ENCODE measurements around the gene ZBTB7B.

ZBTB7B gene

DNA sequence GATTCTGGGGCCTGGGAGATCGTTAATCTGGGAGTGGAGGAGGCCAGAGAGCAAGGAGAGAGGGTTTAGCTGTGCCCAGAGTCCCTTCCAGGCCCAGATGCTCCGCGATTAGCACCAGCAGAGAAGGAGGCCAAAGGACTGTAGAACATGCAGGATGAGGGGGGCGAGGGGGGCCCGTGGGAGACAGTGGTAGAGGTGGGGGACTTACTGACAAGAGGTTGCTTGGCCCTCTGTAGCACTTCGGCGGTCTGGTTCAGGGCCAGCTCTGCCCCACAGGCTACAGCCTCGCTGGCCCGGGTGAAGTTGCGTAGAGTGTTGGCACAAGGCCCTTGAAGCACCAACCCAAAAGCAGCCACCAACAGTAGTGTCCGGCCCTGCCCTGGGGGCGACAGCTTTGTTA lies 30.3 kb downstream of the ZBTB7B start:
- Histone ChIP-seq H3K36me3 (replicated peaks; ENCODE audit: low read depth, low read length) (no peaks in the 10 kb centered on the region), H3K9me3 (ENCODE audit: insufficient read depth, low read length) (no peaks in the 10 kb centered on the region), H3K27me3 (ENCODE audit: low read depth, low read length) (peaks cover 15% of the 10 kb centered on the region), H3K4me1 (ENCODE audit: low read length) (no peaks in the 10 kb centered on the region), H3K9ac (ENCODE audit: low read length) (no peak overlapping the region), H3K4me2 (ENCODE audit: low read length) (no peak overlapping the region), H3K27ac (ENCODE audit: low read length) (no peak overlapping the region), H3K4me3 (ENCODE audit: low read length) (no peak overlapping the region), H4K20me1 (ENCODE audit: insufficient read depth, low read length) (no peaks in the 10 kb centered on the region), H3K79me2 (ENCODE audit: low read length) (no peaks in the 10 kb centered on the region), H2AFZ (ENCODE audit: low read depth, low read length) (no peak overlapping the region)
- TF ChIP-seq, protein P1, sequence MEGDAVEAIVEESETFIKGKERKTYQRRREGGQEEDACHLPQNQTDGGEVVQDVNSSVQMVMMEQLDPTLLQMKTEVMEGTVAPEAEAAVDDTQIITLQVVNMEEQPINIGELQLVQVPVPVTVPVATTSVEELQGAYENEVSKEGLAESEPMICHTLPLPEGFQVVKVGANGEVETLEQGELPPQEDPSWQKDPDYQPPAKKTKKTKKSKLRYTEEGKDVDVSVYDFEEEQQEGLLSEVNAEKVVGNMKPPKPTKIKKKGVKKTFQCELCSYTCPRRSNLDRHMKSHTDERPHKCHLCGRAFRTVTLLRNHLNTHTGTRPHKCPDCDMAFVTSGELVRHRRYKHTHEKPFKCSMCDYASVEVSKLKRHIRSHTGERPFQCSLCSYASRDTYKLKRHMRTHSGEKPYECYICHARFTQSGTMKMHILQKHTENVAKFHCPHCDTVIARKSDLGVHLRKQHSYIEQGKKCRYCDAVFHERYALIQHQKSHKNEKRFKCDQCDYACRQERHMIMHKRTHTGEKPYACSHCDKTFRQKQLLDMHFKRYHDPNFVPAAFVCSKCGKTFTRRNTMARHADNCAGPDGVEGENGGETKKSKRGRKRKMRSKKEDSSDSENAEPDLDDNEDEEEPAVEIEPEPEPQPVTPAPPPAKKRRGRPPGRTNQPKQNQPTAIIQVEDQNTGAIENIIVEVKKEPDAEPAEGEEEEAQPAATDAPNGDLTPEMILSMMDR (IDR thresholded peaks at IDR 0.05; ENCODE audit: low read depth, low read length), result no peak
- TF ChIP-seq EZH2phosphoT487 (IDR thresholded peaks at IDR 0.05; ENCODE audit: low read depth), result no peak

DNA sequence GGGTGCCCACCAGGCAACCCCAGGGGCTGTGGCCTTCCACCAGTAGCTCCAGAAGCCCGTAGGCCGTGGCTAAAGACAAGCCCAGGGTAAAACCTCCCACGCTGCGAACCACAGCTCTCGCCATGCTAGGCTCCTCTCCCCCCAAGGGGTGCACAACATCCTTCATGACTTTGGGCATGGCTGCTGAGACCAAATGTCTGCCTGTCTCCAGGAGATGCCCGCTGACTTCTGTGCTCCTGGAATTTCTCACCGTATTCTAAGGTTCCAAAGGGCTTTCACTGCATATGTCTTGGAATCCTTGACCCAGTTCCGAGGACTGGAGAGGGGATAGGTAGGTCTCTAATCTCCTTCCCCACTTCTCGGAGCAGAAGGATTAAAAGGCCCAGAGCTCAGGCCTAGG lies 30.9 kb downstream of the ZBTB7B start, which contains the start of the genes DCST1 and DCST2:
Gene DCST1 (plus strand): TSS at position 301 of the 400 bp plus-strand sequence. CDS start 213 bp downstream, outside the sequence.
Gene DCST2 (minus strand): TSS at position 258 of the 400 bp plus-strand sequence. CDS start 80 bp downstream, at position 178.
- Histone ChIP-seq H3K4me1 (ENCODE audit: low read length) (no peaks in the 10 kb centered on the region), H3K27ac (ENCODE audit: low read length) (no peak within 1 kb of the TSS), H3K4me3 (ENCODE audit: low read length) (no peak within 1 kb of the TSS), H3K9ac (ENCODE audit: low read length) (no peak within 1 kb of the TSS), H2AFZ (ENCODE audit: low read depth, low read length) (no peak within 1 kb of the TSS), H4K20me1 (ENCODE audit: insufficient read depth, low read length) (no peaks in the 10 kb centered on the region), H3K27me3 (ENCODE audit: low read depth, low read length) (peaks cover 21% of the 10 kb centered on the region), H3K36me3 (replicated peaks; ENCODE audit: low read depth, low read length) (no peaks in the 10 kb centered on the region), H3K4me2 (ENCODE audit: low read length) (no peak within 1 kb of the TSS), H3K9me3 (ENCODE audit: insufficient read depth, low read length) (no peaks in the 10 kb centered on the region), H3K79me2 (ENCODE audit: low read length) (no peaks in the 10 kb centered on the region)
- TF ChIP-seq, protein P1 (IDR thresholded peaks at IDR 0.05; ENCODE audit: low read depth, low read length), result no peak
- TF ChIP-seq EZH2phosphoT487 (IDR thresholded peaks at IDR 0.05; ENCODE audit: low read depth), result no peak

DNA sequence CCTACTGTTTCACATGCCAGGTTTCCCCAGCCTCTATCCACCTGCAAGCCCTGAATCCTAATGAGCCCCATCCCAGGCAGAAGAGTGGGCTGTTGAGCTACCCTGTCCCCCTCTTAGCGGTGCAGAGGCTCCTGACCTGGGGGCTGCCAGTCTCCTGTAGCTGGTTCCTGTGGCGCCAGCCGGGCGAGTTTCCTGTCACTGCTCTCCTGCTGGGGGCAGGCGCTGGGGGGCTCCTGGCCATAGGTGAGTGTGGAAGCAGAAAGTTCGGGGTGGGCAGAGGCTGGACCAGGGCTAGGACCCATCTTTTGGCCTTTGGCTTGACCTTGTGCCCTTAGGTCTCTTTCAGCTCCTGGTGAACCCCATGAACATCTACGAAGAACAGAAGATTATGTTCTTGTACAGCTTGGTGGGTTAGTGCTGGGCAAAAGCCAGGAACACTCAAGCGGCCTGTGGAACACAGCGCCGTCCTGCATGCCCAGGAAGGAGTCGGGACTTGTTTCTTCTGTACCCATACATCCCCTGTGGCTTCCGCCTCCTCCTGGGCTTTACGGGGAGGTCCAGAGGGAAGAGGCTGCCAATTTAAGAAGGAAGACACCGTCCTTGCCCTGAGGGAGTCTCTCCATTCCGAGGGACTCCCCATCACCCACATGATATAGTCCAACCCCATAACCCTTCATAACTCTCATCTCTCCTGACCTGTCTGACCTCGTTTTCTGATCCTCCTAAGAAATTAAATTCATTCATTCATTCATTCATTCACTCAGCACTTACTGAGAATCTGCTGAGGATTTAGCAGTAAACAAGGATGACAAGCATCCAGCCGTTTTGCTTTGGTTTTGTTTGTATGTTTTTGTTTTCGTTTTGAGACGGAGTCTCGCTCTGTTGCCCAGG lies 32.0 kb downstream of the ZBTB7B start:
- peaks cover 29% of the 10 kb centered on the region for H3K27me3 ChIP-seq (ENCODE audit: low read depth, low read length)
- no peak overlapping the region for H3K27ac ChIP-seq (ENCODE audit: low read length)
- no peak for TF ChIP-seq EZH2phosphoT487 (IDR thresholded peaks at IDR 0.05; ENCODE audit: low read depth)
- TF ChIP-seq, protein P1 (IDR thresholded peaks at IDR 0.05; ENCODE audit: low read depth, low read length), result no peak

DNA sequence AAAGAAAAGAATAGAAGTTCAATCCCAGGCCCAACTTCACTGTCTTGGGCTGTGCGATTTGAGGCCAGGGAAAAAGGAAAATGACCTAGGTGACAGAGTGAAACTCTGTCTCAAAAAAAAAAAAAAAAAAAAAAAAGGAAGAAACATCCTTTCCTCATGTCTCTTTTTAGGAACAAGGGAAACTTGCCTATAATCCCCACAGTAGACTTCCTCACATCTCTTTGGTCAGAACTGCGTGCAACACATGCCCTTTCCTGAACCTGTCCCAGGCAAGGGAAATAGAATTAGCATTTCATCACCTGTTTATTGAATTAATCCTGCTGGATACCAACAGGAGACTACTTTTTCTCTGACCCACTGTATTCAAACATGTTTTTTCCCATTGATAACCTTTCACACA lies 33.3 kb downstream of the ZBTB7B start:
- H3K4me3 ChIP-seq (ENCODE audit: low read length), result no peak overlapping the region
- H3K36me3 ChIP-seq (replicated peaks; ENCODE audit: low read depth, low read length), result no peaks in the 10 kb centered on the region
- no peak overlapping the region for H2AFZ ChIP-seq (ENCODE audit: low read depth, low read length)
- H3K9me3 ChIP-seq (ENCODE audit: insufficient read depth, low read length), result no peaks in the 10 kb centered on the region
- no peaks in the 10 kb centered on the region for H3K79me2 ChIP-seq (ENCODE audit: low read length)
- H3K4me2 ChIP-seq (ENCODE audit: low read length), result no peak overlapping the region
- H3K4me1 ChIP-seq (ENCODE audit: low read length), result no peaks in the 10 kb centered on the region
- peaks cover 29% of the 10 kb centered on the region for H3K27me3 ChIP-seq (ENCODE audit: low read depth, low read length)
- H3K9ac ChIP-seq (ENCODE audit: low read length), result no peak overlapping the region
- H4K20me1 ChIP-seq (ENCODE audit: insufficient read depth, low read length), result no peaks in the 10 kb centered on the region
- no peak for TF ChIP-seq EZH2phosphoT487 (IDR thresholded peaks at IDR 0.05; ENCODE audit: low read depth)
- TF ChIP-seq, protein P1 (IDR thresholded peaks at IDR 0.05; ENCODE audit: low read depth, low read length), result no peak
- no peak overlapping the region for H3K27ac ChIP-seq (ENCODE audit: low read length)

More for the DNA sequence above, 32.0 kb downstream of the ZBTB7B start:
- Histone ChIP-seq H3K9me3 (ENCODE audit: insufficient read depth, low read length) (no peaks in the 10 kb centered on the region), H3K36me3 (replicated peaks; ENCODE audit: low read depth, low read length) (no peaks in the 10 kb centered on the region), H3K4me1 (ENCODE audit: low read length) (no peaks in the 10 kb centered on the region), H3K9ac (ENCODE audit: low read length) (no peak overlapping the region), H4K20me1 (ENCODE audit: insufficient read depth, low read length) (no peaks in the 10 kb centered on the region), H3K4me2 (ENCODE audit: low read length) (no peak overlapping the region), H3K79me2 (ENCODE audit: low read length) (no peaks in the 10 kb centered on the region), H3K4me3 (ENCODE audit: low read length) (no peak overlapping the region), H2AFZ (ENCODE audit: low read depth, low read length) (no peak overlapping the region)
